Measurements from ENCODE around the gene IPCEF1. TPM values are rescaled to one million over a fixed set of nuclear protein-coding genes. Genes with fewer than 3 reads are reported as not detected.

Gene IPCEF1
- polyA plus RNA-seq, 1 donor from 2014 or later, result 3.9 TPM

GRCh38 chr6:154295733-154296132 lies 60.9 kb downstream of the IPCEF1 start:
- Histone ChIP-seq H3K79me2 (replicated peaks; ENCODE audit: insufficient read depth, low read length) (no peaks in the 10 kb centered on the region), H3K4me3 (ENCODE audit: low read length) (no peak overlapping the region), H2AFZ (ENCODE audit: low read depth, low read length) (no peak overlapping the region), H3F3A (ENCODE audit: insufficient read depth, low read length, poor library complexity, severe bottlenecking) (no peaks in the 10 kb centered on the region), H3K27ac (ENCODE audit: low read length) (no peak overlapping the region), H3K36me3 (ENCODE audit: insufficient read depth, low read length) (no peaks in the 10 kb centered on the region), H3K9ac (ENCODE audit: low read length) (no peak overlapping the region), H3K9me2 (ENCODE audit: insufficient read depth, low read length) (no peaks in the 10 kb centered on the region), H3K27me3 (ENCODE audit: insufficient read depth, low read depth, low read length) (no peaks in the 10 kb centered on the region), H3K4me2 (ENCODE audit: low read length) (no peak overlapping the region), H3K9me3 (ENCODE audit: low read length) (no peaks in the 10 kb centered on the region), H4K20me1 (ENCODE audit: insufficient read depth) (no peaks in the 10 kb centered on the region)
- no peak for TF ChIP-seq MXI1 (conservative IDR thresholded peaks at IDR 0.05; ENCODE audit: poor library complexity, severe bottlenecking)
- TF ChIP-seq TAF1 (IDR thresholded peaks at IDR 0.05; ENCODE audit: low read depth), result no peak
- no peak for TF ChIP-seq POLR2AphosphoS5 (IDR thresholded peaks at IDR 0.05)
- TF ChIP-seq SMC3 (conservative IDR thresholded peaks at IDR 0.05; ENCODE audit: poor library complexity), result no peak
- TF ChIP-seq REST (IDR thresholded peaks at IDR 0.05; ENCODE audit: borderline replicate concordance), result no peak
- no peak for TF ChIP-seq EP300 (conservative IDR thresholded peaks at IDR 0.05; ENCODE audit: poor library complexity, severe bottlenecking)
- TF ChIP-seq RAD21 (conservative IDR thresholded peaks at IDR 0.05), result no peak
- TF ChIP-seq CTCF (IDR thresholded peaks at IDR 0.05; ENCODE audit: poor library complexity, severe bottlenecking), result no peak
- no peak for TF ChIP-seq EZH2 (IDR thresholded peaks at IDR 0.05; ENCODE audit: borderline replicate concordance, insufficient read depth, low read length, poor library complexity, severe bottlenecking)

- no peak overlapping the region for H2AFZ ChIP-seq (ENCODE audit: low read depth, low read length)
- H3K27me3 ChIP-seq (ENCODE audit: insufficient read depth, low read depth, low read length), result no peaks in the 10 kb centered on the region
- no peaks in the 10 kb centered on the region for H3K36me3 ChIP-seq (ENCODE audit: insufficient read depth, low read length)
- H3K27ac ChIP-seq (ENCODE audit: low read length), result no peak overlapping the region
- H3F3A ChIP-seq (ENCODE audit: insufficient read depth, low read length, poor library complexity, severe bottlenecking), result no peaks in the 10 kb centered on the region
- no peak overlapping the region for H3K9ac ChIP-seq (ENCODE audit: low read length)
- TF ChIP-seq REST (IDR thresholded peaks at IDR 0.05; ENCODE audit: borderline replicate concordance), result no peak
- no peak for TF ChIP-seq SMC3 (conservative IDR thresholded peaks at IDR 0.05; ENCODE audit: poor library complexity)
- no peak overlapping the region for H3K4me3 ChIP-seq (ENCODE audit: low read length)
- no peaks in the 10 kb centered on the region for H3K79me2 ChIP-seq (replicated peaks; ENCODE audit: insufficient read depth, low read length)
- H3K4me2 ChIP-seq (ENCODE audit: low read length), result no peak overlapping the region
- H3K9me2 ChIP-seq (ENCODE audit: insufficient read depth, low read length), result no peaks in the 10 kb centered on the region
- no peaks in the 10 kb centered on the region for H3K9me3 ChIP-seq (ENCODE audit: low read length)
- no peaks in the 10 kb centered on the region for H4K20me1 ChIP-seq (ENCODE audit: insufficient read depth)
Observed at GRCh38 chr6:154292855-154293519, 63.6 kb downstream of the IPCEF1 start.
